BJ (cell line): ENCODE results near the gene MPL. TPM values are rescaled to one million over a fixed set of nuclear protein-coding genes. Genes with fewer than 3 reads are reported as not detected.

Experiments used
- CTCF ChIA-PET: fragments of 350-600 bp; formaldehyde crosslinking; extraction: SDS; loops from one replicate; lab custom pipeline; 2021; ENCODE audit warnings: antibody characterized with exemption, inconsistent platforms; lab: Yijun Ruan, JAX
- POLR2A ChIA-PET: fragments of 300-600 bp; sonication (Branson Sonifier 250); formaldehyde crosslinking; extraction: SDS; loops from one replicate; lab custom pipeline; 2021; ENCODE audit warnings: antibody characterized with exemption; lab: Charles Lee
- DNase-seq: peaks from one replicate; pipeline ENCODE4 v3.0.0-alpha.2; 2011; ENCODE audit warnings: low read depth
- H3K27me3 ChIP-seq: 2 replicates; pipeline ENCODE4 v1.6.0; 2011; ENCODE audit warnings: low read length; ENCODE audit not compliant: control insufficient read depth, insufficient read depth
- H3K36me3 ChIP-seq: 2 replicates; pipeline ENCODE4 v1.5.1; 2011; ENCODE audit warnings: low read length; ENCODE audit not compliant: control insufficient read depth, insufficient read depth
- H3K4me3 ChIP-seq: 2 replicates; pipeline ENCODE4 v1.5.1; 2011; ENCODE audit warnings: low read depth, mild to moderate bottlenecking, control low read depth, low read length
- polyA plus RNA-seq: library from polyadenylated mRNA; depleted of rRNA; stranded (reverse); fragments of >200 nt; gene quantifications from 2 replicates; pipeline ENCODE4 v1.2.3, GENCODE V29; 2011
- TF ChIP-seq, protein P1 (sequence below): IDR thresholded peaks from 2 replicates; pipeline ENCODE4 v1.5.1; 2011; ENCODE audit warnings: low read depth, mild to moderate bottlenecking, control low read depth, inconsistent platforms, low read length, moderate library complexity; ENCODE audit not compliant: insufficient read depth

The MPL gene
- polyA plus RNA-seq, 1 experiment: not detected

GRCh38 chr1:43299101-43299500 lies 38.5 kb upstream of the MPL start:
- POLR2A ChIA-PET: no interaction called here

GRCh38 chr1:43300378-43301094 lies 37.1 kb upstream of the MPL start, which contains the start of gene TIE1:
Gene TIE1, plus strand, starts transcription at chr1:43300982. Its CDS starts 90 bp downstream, at chr1:43301072.
- CTCF ChIA-PET: no interaction called here
- POLR2A ChIA-PET: no interaction called here
- Histone ChIP-seq H3K4me3 (no peak within 1 kb of the TSS), H3K36me3 (no peaks in the 10 kb centered on the region), H3K27me3 (peaks cover 1% of the 10 kb centered on the region; the same call in 1 of the 2 replicates)
- no peak for DNase-seq
- TF ChIP-seq, protein P1, sequence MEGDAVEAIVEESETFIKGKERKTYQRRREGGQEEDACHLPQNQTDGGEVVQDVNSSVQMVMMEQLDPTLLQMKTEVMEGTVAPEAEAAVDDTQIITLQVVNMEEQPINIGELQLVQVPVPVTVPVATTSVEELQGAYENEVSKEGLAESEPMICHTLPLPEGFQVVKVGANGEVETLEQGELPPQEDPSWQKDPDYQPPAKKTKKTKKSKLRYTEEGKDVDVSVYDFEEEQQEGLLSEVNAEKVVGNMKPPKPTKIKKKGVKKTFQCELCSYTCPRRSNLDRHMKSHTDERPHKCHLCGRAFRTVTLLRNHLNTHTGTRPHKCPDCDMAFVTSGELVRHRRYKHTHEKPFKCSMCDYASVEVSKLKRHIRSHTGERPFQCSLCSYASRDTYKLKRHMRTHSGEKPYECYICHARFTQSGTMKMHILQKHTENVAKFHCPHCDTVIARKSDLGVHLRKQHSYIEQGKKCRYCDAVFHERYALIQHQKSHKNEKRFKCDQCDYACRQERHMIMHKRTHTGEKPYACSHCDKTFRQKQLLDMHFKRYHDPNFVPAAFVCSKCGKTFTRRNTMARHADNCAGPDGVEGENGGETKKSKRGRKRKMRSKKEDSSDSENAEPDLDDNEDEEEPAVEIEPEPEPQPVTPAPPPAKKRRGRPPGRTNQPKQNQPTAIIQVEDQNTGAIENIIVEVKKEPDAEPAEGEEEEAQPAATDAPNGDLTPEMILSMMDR: no peak

More at GRCh38 chr1:43299101-43299500, 38.5 kb upstream of the MPL start:
- peaks cover 1% of the 10 kb centered on the region; the same call in 1 of the 2 replicates for H3K27me3 ChIP-seq
- no peaks in the 10 kb centered on the region for H3K36me3 ChIP-seq
- CTCF ChIA-PET: no interaction called here
- TF ChIP-seq, protein P1: no peak
- DNase-seq: no peak
- H3K4me3 ChIP-seq: no peak overlapping the region

- ChIA-PET POLR2A (no interaction called here), CTCF (no interaction called here)
- DNase-seq: no peak
- Histone ChIP-seq H3K27me3 (peaks cover 1% of the 10 kb centered on the region; the same call in 1 of the 2 replicates), H3K36me3 (no peaks in the 10 kb centered on the region), H3K4me3 (no peak overlapping the region)
- TF ChIP-seq, protein P1: no peak
Observed at GRCh38 chr1:43302201-43302600, 35.4 kb upstream of the MPL start.

DNA sequence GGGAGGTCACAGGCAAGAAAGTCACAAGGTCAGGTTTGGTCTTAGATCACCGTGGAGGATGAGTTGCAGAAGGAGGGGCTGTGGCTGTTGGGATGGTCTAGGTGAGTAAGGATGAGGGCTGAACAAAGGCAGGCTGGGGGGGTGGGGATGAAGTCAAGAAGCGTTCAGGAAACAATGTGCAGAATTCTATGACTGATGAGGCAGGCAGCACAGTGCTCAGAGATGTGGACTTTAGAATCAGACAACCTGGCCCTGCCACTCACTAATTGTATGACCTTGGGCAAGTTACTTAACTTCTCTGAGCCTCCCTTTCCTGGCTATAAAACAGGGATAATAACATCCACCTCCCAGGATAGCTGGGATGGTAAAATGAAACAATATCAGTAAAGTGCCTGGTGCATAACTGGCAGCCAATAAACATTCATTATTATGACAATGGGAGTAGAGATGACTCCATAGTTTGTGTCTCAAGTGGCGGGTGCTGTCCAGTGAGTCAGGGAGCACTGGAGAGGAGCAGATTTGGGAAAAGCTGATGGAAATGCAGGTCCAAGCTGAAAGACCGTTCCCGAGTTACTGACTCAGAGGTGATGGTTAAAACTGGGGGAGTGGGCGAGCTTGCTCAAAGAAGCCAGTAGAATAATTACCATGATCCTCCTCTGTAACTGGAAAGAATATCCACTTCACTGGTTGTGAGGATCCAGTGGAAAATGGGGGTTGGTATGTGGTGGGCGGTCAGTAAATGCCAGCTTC lies 34.7 kb upstream of the MPL start:
- Histone ChIP-seq H3K4me3 (no peak overlapping the region), H3K27me3 (peaks cover 1% of the 10 kb centered on the region; the same call in 1 of the 2 replicates), H3K36me3 (no peaks in the 10 kb centered on the region)
- ChIA-PET CTCF (interaction anchor here (1.2 kb wide), 1 partner anchor 9 kb away, joined by 3 read pairs; no protein-coding TSS in a partner anchor), POLR2A (no interaction called here)
- no peak for DNase-seq
- TF ChIP-seq, protein P1: no peak
